Measurements from ENCODE around the gene INTS15. TPM values are rescaled to one million over a fixed set of nuclear protein-coding genes. Genes with fewer than 3 reads are reported as not detected.

INTS15 gene
- polyA plus RNA-seq, 1 of the 3 experiments (the other 2 are of a cell fraction) = 39.1 TPM

GRCh38 chr7:6642239-6642839 lies 52.5 kb downstream of the INTS15 start:
- Histone ChIP-seq H3K9me3 (no peaks in the 10 kb centered on the region), H3K9me2 (no peaks in the 10 kb centered on the region), H3K36me3 (replicated peaks in 1 of 2; ENCODE audit: control insufficient read depth in 1 of 2, insufficient read depth in 2 of 2, low read length in 1 of 2) (peaks cover 40 to 75% of the 10 kb centered on the region in 2 experiments), H4K20me1 (ENCODE audit: insufficient read depth) (peaks cover 25% of the 10 kb centered on the region; the same call in 1 of the 2 replicates), H3K4me3 (ENCODE audit: low read depth in 2 of 2, low read length in 1 of 2) (no peak overlapping the region), H3F3A (replicated peaks; ENCODE audit: insufficient read depth) (no peaks in the 10 kb centered on the region), H2AFZ (ENCODE audit: low read depth) (no peak overlapping the region), H3K4me2 (no peak overlapping the region), H3K4me1 (ENCODE audit: control insufficient read depth in 1 of 2, insufficient read depth in 2 of 2, low read depth in 1 of 2, low read length in 1 of 2) (peaks cover 5 to 11% of the 10 kb centered on the region in 2 experiments; a peak in 2 of 4 replicates), H3K9ac (no peak overlapping the region), H3K79me2 (ENCODE audit: insufficient read depth) (peaks cover 54% of the 10 kb centered on the region), H3K27ac (ENCODE audit: low read depth in 2 of 2, low read length in 1 of 2) (no peak overlapping the region), H3K27me3 (ENCODE audit: insufficient read depth) (no peaks in the 10 kb centered on the region)
- ChIA-PET POLR2A (interaction anchor here (1.8 kb wide), 1 partner anchor 16 kb away, joined by 6 read pairs; no protein-coding TSS in a partner anchor), CTCF (no interaction called here)
- DNase-seq = no peak
- 96% methylated on average over 24 of the region's 24 CpGs for WGBS (ENCODE audit: low lambda C conversion rate)
- TF ChIP-seq YY1 (IDR thresholded peaks at IDR 0.05; ENCODE audit: low read depth) = no peak
- no peak for TF ChIP-seq RAD21 (IDR thresholded peaks at IDR 0.05; ENCODE audit: low read length)
- TF ChIP-seq FOSL2 (IDR thresholded peaks at IDR 0.05; ENCODE audit: borderline replicate concordance, low read depth) = no peak
- TF ChIP-seq MAX (IDR thresholded peaks at IDR 0.05; ENCODE audit: low read depth) = no peak
- TF ChIP-seq NRF1 (IDR thresholded peaks at IDR 0.05; ENCODE audit: low read depth, low read length) = no peak
- no peak for TF ChIP-seq CHD2 (IDR thresholded peaks at IDR 0.05; ENCODE audit: low read length, partially characterized antibody)
- TF ChIP-seq EP300 (IDR thresholded peaks at IDR 0.05; ENCODE audit: borderline replicate concordance in 1 of 2, low read depth in 1 of 2, low read length in 1 of 2) = no peak
- TF ChIP-seq FOXJ3 (CRISPR knock-in tag; IDR thresholded peaks at IDR 0.05) = no peak
- no peak for TF ChIP-seq NFIC (IDR thresholded peaks at IDR 0.05; ENCODE audit: borderline replicate concordance)
- no peak for TF ChIP-seq GABPA (IDR thresholded peaks at IDR 0.05; ENCODE audit: low read depth)
- TF ChIP-seq MEF2A (IDR thresholded peaks at IDR 0.05; ENCODE audit: borderline replicate concordance, low read depth) = no peak
- TF ChIP-seq RFX5 (IDR thresholded peaks at IDR 0.05; ENCODE audit: low read length) = no peak
- no peak for TF ChIP-seq TEAD4 (IDR thresholded peaks at IDR 0.05; ENCODE audit: borderline replicate concordance, insufficient read depth)
- no peak for TF ChIP-seq POLR2AphosphoS5 (IDR thresholded peaks at IDR 0.05; ENCODE audit: low read depth, low read length)
- no peak for TF ChIP-seq TAF1 (IDR thresholded peaks at IDR 0.05; ENCODE audit: borderline replicate concordance, low read depth, low read length)
- TF ChIP-seq, protein P1, sequence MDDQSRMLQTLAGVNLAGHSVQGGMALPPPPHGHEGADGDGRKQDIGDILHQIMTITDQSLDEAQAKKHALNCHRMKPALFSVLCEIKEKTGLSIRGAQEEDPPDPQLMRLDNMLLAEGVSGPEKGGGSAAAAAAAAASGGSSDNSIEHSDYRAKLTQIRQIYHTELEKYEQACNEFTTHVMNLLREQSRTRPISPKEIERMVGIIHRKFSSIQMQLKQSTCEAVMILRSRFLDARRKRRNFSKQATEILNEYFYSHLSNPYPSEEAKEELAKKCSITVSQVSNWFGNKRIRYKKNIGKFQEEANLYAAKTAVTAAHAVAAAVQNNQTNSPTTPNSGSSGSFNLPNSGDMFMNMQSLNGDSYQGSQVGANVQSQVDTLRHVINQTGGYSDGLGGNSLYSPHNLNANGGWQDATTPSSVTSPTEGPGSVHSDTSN (IDR thresholded peaks at IDR 0.05) = no peak
- no peak for TF ChIP-seq TCF12 (IDR thresholded peaks at IDR 0.05)
- TF ChIP-seq FOXM1 (IDR thresholded peaks at IDR 0.05; ENCODE audit: low read depth) = no peak
